Fibroblast of skin of back (primary cell): ENCODE data around the gene ATE1.
A peak's percentile ranks its signal among the peaks of the same experiment; 100 is the strongest.
"Not testable (repeated sequence)": the region's sequence is repeated elsewhere in the genome, so short reads cannot be mapped to it uniquely, and the experiment has no call there.

ENCODE experiments used
- DNase-seq: peaks from one replicate; pipeline ENCODE4 v3.0.0-alpha.2; 2013

Gene ATE1

DNA sequence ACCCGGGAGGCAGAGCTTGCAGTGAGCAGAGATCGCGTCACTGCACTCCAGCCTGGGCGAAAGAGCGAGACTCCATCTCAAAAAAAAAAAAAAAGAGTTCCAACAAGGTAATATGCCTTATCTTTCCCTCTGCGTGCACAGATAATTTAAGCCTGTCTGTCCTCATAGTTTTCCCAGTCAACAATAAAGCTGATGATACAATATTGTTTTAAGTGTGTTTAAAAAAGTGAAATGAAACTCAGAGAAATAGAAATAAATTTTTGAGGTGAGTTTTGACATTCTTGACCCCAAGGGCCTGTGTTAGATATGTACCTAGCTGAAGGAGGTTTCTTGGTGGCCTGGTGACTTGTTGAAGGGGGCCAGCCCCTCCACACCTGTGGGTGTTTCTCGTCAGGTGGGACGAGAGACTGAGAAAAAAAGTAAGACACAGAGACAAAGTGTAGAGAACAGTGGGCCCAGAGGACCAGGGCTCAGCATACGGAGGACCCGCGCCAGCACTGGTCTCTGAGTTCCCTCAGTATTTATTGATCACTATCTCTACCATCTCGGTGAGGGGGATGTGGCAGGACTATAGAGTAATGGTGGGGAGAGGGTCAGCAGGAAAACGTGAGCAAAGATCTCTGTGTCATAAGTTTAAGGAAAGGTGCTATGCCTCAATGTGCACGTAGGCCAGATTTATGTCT, 1.9 kb upstream of the ATE1 start:
- DNase-seq, result not testable (repeated sequence)

DNA sequence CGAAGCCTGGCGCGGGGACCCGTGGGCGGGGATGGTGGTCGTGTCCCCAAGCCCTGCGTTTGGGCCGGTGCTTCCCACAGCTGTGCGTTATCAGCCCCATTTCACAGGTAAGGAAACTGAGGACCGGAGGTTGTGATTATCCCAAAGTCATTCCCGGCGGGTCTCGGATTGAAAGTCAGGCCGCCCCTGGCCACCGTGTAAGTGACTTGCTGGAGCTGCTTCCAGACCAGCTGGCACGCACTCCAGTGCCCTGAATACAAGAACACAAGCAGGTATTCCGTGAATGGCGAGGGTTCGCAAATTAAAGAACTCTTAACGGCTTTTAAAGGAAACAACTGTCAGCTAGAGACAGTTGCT, 675 bp upstream of the ATE1 start:
- DNase-seq, result no peak

DNA sequence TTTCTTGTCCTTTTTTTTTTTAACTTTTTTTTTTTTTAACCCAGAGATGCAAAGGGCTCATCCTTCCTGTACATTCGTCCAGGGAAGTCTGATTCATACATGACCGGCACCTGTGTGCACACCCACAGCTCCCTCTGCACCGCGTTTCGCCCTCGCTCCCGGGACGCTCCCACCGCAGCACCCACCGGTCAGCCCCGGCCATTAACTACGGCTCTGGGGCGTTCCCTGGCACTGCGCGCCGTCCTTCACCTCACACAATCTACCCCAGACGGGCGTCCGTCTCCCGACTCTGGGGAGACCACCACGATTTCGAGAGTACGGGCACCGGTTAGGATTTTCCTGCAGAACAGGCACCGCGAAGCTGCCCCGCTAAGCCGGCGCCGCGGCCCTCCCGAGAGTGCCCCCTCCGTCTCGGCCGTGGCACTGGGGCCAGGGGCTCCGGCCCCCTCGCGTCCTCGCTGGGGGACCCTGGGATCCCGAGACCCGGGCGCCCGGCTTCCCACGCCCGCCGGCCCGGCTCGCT, 452 bp downstream of the ATE1 start:
- peak; percentile 44 for DNase-seq

DNA sequence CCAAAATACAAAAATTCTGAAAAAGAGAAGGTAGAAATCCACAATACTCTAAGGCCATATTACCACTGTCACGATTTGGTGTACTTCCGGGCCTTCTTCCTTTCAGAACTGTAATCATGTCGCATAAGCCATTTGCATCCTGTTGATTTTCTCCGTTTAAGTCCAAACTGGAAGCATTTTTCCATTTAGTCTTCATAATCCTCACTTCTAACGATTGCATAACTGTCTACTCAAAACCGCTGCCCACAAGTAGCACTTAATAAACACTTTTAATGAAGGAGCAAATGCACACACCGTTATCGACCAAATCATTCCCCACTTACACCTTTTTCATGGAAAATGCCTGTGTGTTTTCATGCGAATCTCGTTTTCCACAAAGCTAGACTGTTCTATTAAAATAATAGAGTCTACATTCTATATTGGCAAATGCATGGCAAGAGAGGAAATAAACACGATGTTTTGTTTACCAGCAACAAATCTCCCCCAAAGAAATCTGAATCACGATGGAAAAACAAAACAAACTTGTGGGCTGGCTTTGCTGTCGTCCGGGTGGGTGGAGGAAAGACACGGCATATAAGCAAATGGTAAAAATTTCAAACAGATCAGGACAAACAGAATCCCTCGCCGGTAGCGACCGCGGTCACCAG, 1.0 kb downstream of the ATE1 start:
- peak; percentile 7 for DNase-seq

DNA sequence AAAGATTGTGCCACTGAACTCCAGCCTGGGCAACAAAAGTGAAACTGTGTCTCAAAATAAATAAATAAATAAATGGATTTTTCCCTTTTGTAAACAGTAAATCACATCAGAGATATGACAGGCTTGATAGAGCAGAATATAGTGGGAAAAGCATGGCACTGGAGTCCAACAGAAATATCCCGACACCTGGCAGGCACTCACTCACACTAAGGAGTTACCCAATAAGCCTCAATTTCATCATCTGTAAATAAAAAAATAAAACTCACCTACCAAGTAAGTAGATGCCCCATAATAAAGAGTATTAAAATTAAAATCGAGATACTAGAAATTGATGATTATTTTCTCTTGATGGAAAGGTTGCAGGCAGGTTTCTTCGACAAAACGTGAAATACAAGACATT, 1.7 kb downstream of the ATE1 start:
- DNase-seq, result no peak

DNA sequence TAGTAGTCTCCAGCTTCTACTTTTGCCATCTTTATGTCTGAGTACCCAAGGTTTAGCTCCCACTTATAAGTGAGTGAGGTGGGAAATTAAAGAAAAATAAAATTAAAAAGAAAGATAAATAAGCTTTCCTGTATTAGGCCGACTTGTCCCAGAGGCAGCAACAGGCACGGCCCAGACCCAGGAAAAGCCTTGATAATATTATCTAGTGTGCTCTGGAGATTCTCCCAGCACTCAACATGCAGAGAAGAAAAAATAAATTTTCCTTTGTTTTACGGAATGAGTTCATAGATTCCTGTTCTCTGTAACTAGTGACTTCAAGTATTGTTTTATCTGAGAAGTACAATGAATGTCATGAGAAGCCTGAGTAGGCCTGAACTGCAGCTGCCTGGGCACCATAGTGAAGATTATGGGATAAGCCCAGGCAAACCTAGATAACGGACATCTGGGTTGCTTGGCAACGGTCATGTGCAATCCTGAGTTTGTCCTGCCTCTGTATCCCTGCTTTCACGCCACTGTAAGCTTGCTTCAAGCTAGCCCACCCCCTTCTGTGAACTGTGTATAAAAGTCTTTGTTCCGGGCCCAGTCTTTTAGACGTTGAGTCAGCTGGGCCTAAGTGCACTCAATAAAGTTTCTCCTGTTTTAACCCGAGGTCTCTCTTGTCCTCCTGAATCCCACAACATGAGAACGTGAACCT, 6.4 kb downstream of the ATE1 start:
- DNase-seq, result no peak

DNA sequence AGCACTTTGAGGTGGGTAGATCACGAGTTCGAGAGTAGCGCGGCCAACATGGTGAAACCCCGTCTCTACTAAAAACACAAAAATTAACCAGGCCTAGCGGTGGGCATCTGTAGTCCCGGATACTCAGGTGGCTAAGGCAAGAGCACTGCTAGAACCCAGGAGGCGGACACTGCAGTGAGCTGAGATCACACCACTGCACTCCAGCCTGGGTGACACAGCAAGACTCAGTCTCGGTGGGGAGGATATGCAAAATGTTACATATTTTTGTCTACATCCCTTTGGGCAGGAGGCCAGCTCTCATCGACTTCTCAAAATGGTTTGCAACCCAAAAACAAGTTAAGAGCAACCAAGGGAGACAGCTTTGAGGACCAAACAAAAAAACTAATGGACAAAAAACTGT, 8.2 kb downstream of the ATE1 start:
- no peak for DNase-seq

DNA sequence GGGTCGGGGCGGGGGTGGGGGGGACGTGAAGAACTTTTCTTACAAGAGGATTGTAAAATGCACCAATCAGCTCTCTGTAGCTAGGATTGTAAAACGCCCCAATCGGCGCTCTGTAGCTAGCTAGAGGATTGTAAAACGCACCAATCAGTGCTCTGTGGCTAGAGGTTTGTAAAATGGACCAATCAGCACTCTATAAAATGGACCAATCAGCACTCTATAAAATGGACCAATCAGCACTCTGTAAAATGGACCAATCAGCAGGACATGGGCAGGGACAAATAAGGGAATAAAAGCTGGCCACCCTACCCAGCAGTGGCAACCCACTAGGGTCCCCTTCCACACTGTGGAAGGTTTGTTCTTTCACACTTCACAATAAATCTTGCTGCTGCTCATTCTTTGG, 9.0 kb downstream of the ATE1 start:
- not testable (repeated sequence) for DNase-seq

DNA sequence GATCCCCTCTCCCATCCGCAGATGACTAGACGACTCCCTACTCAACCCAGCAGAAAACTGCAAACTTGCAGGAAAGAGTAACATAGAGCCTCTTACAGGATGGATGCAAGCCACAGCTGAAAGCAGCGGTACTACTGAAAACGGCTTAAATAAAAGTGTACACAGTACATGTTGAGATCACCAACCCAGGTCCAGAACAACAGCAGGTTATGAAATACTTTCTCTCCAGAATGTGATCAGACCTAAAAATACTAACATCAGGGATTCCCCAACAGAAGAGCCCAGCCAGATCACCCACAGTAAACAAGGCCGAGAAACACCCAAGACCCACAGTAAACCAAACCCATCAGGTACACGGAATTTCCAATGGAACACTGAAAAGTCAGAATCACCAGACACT, 13.2 kb downstream of the ATE1 start:
- DNase-seq, result no peak

DNA sequence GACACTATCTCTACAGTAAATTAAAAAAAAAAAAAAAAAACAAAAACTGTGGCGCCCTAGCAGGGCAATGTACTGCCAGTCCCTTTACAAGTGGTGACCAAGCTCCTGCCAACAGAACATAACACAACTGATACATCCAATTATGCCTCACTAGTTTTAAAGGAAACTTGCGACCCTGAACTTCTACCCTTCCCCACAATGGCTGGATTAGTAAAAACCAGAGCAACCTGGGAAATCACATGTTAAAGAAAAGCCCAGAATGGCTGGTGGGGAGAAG, 16.5 kb downstream of the ATE1 start:
- DNase-seq, result no peak

DNA sequence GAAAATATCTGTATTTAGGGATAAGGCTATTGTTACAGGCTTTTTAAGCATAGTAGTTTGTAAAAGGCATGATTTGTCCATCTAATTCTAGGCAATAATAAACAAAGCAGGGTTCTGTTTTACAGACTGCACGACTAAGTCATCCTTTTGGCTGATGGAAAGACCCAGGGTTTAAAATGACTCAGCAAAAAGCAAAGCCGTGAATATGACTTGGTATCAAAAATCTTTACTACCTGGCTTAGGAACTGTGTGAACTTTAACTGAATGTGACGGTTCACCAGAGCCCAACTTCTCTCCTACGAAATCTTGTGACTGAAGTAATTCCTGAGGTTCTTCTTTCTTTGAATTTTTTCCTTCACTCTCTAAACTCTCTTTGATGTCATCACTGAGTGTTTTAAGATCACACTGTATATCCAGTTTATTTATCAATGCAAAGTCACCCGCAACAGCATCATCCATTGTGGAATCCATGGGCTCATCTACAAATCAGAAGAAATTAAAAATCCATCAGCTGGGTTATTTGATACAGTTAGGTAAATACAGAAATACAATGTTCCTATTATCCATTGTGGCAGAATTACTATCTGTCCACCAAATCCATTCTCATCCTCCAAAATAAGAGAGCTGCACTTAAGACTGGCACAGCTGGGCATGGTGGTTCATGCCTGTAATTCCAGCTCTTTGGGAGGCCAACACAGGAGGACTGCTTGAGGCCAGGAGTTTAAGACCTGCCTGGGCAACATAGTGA, 17.0 kb downstream of the ATE1 start:
- peak; percentile 11 for DNase-seq

DNA sequence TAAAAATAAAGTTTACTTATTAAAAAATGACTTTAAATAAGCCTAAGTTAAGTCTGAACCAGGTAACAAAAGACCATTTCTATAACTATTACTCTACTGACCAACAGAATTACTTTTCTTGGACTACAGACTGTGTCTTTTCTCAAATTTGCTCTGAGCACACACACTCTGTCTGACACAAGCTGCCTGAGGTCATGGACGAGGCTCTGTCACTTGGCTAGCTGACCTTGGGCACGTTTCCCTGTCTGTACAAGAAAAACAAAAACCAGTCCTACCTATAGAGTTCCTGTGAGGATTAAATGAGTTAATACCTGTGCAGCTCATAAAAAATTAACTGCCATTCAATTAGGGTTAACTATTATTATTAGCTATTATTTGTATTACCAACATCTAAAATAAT, 22.9 kb downstream of the ATE1 start:
- no peak for DNase-seq

DNA sequence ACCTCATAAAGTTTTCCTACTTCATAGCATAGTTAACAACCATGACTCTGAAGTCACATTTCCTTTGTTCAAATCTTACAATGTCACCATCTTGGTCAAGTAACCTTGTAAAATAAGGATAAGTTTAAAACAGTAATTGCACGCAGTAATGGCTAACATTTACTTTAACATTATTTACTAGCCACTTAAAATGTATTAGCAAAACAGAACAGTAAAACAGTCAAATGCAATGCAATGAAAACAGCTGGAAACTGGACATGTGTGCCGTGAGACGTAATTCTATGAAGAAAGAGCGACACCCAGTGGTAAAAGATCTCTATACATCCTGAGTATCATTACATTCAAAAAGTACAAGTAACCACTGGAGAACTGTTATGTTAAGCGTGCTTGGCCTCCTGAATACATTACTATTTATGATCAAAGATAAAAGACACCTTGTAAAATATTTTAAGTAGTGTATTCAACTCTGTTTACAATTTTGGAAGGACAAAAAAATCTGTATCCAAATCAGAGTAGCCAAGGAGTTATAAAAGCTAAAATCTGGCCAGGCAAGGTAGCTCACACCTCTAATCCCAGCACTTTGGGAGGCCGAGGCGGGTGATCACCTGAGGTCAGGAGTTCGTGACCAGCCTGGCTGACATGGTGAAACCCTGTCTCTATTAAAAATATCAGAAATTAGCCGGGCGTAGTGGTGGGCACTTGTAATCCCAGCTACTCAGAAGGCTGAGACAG, 27.2 kb downstream of the ATE1 start:
- DNase-seq, result peak; percentile 62

DNA sequence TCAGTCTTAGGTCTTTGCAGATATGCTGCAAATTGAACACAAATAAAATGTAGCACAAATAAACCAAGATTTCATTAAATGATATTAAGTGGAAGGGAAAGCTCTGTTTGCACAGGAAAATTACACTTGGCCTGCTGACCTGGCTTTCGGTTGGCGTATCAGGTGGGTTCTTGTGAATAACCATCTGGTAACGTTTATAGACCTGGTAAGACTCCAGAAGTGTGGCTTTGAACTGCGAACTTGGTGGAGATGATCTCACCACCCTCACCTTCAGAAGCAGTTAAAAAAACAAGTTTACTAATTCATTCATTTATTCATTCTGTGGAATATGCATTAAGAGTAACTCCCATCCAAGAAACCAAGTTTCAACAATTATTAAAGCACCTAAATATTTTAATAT, 28.1 kb downstream of the ATE1 start:
- no peak for DNase-seq

DNA sequence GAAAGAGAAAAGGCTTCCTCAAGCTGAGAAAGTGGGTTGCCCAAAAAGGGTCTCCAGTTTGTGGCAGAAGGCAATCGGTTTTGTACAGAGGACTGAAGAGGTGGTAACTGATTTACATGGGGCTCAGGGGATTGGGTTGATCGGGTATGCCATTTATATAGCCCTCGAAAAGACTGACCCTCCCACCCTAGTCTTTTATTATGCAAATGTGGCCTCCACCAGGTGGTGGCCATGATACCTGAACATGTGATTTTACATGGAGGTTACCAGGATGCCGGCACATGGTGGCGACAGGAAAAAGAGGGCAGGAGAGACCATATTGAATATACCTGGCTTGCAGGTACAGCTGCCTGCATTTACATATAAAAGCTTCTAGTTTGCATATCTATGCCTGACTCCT, 36.7 kb downstream of the ATE1 start:
- DNase-seq, result no peak

DNA sequence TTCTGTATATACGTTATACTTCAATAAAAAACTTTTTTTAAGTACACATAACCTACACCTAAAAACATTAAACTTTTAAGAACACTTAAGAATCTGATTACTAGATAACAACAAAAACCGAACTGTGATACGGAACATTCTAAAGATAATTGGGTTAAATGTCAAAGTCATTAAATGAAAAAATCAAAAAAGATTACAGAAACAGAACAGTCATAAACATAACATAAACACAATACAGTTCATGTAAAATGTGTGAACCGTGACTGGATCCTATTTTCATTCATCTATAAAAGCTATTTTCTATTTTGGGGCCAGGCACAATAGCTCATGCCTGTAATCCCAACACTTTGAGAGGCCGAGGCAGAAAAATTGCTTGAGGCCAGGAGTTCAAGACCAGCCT, 38.6 kb downstream of the ATE1 start:
- no peak for DNase-seq

DNA sequence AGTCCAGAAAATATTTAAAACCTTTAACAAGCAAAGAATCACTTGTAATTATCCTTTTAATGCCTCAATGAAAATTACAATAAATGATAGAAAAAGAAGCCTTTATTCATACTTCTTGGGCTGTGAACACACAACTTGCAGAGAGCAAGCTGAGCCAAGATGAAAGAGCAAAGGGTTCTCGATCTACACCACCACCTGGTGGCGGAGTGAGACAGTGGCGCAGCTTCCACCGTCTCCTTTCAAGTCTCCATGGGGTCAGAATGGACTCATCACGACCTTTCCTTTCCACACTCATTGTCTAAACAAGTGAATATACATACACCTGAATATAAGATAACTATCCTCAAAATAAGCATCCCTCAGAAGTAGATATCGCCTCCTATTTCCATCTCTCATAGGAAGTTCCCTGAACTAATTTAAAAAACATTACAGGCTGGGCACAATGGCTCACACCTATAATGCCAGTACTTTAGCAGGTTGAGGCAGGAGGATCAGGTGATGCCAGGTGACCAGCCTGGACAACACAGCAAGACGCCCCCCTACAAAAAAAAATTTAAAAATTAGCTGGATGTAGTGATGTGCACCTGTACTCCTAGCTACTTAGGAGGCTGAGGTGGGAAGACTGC, 40.7 kb downstream of the ATE1 start:
- DNase-seq, result peak; percentile 59

DNA sequence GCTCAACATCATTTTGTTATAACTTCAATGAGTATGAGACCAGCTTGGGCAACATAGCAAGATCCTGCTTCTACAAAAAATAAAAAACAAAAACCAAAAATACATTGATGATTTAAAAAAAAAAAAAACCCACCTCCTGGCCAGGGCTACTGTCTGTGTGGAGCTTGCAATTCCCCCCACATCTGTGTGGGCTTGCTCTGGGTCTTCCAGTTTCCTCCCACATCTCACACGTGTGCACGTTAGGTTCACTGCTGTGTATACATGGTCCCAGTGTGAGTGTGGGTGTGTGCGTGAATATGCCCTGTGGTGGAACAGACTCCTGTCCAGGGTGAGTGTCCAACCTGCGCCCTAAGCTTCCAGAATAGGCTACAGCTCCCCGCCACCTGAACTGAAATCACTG, 41.6 kb downstream of the ATE1 start:
- no peak for DNase-seq

DNA sequence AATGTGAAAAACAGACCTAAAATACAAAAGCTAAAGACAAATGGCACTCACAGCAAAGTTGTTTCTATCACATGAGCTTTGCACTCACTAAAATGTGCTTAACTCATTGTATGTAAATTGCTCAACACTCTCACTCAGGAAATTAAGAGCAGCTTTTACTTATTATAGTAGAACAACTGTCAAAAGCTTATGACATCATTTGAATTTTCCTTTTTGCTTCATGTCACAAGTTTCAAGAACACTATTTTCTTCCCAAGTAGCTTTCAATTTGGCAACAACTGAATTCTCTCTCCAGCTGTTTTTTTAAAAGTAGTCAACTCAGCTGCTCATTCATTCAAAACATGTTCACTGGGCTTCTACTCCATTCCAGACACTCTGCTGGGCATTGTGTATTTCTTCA, 46.9 kb downstream of the ATE1 start:
- DNase-seq, result no peak

DNA sequence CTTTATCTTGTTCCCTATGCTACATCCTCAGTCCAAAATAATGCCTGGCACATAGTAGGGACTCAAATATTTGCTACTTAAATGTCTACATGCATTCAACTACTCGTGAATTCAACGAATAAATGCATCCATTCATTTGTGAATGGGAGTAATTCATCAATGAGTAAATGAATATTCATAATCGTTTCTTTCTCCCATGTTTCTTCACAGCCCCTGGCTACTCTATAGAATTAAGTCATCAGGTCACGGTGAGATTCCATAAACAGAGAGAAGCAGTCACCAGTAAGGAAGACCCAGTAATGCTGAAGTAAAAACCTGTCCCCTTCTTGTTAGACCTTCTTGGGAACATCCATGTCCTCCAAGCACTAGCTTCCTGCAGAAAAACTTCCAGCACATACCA, 48.4 kb downstream of the ATE1 start:
- no peak for DNase-seq

DNA sequence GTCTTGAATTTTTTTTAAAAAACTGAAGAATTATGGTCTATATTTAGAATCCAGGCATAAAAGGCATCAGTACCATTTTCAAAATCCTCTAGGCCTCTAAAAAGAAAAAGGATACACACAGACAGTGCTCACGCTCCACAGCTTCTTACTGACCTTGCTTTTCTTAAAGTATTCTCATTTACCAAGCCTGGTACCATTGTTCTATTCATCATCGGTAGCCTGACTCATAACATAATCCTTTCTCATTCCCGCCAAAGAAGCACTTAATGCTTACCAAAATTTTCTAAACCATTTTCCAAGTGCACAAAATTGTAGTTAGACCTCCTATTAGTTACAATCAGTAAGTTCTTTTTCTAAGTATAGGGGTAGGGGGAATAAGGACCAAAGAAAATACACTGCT, 54.6 kb downstream of the ATE1 start:
- peak; percentile 12 for DNase-seq

DNA sequence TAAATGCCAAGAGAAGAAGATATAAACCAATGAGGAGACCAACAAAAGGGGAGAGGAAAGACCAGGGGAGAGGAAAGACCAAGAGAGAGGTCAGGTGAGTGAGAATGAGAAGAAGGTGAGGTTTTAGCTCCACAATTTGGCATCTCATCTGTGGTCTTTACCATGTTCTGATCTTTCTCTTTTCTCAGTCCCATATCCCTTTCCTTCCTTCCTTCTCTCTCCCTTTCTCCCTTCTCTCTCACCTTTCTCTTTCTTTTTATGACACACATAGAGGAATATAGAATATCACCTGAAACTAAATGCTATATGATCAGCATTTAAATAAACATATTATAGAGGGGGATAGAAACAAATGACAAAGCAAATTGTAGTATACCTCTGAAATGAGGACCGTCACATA, 57.4 kb downstream of the ATE1 start:
- DNase-seq, result no peak
